ENCODE results near the gene LYPD3.
A peak's percentile ranks its signal among the peaks of the same experiment; 100 is the strongest.
"Not testable (repeated sequence)": the region's sequence is repeated elsewhere in the genome, so short reads cannot be mapped to it uniquely, and the experiment has no call there.

LYPD3 gene

DNA sequence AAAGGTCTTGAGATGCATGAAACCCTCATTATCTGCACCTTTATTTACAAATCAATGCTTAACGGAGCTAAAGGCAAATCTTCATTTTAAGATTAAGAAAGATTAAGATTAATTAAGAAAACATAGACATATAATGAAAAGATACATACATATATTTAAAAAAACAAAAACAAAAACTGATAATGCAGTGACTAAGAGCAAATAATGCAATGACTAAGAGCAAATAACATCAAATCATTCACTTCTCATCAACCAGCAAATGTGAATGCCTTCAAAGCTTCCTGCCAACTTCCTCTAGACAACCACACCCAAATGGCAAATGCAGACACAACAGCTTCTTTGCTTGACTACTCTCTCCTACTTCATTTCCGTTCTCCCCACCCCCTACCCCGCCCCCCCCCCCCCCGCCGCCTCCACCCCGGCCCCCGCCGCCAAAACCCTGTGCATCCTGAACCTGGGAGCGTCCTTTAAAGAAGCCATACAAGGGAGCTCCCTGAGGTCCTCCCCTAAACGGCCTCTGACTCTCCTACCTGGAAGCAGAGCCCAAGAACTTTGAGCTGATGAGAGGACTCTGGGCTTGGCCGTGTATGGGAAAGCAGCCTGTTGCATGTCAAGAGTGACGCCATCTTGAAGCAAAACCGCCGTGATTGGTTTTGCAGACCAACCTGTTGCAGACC lies 26.2 kb downstream of the LYPD3 start:
- H3K36me3 ChIP-seq (ENCODE audit: control insufficient read depth, insufficient read depth, low read length), result no peaks in the 10 kb centered on the region
- no peaks in the 10 kb centered on the region for H3K9me3 ChIP-seq (ENCODE audit: control insufficient read depth, low read length)
- peak overlapping the region; percentile 85 for H3K27ac ChIP-seq (ENCODE audit: insufficient read depth, low read length, poor library complexity, severe bottlenecking)
- peak; percentile 28 to 49 (median 44) for DNase-seq
- no peaks in the 10 kb centered on the region for H3K27me3 ChIP-seq (replicated peaks; ENCODE audit: control insufficient read depth, insufficient read depth, low read length, poor library complexity, severe bottlenecking)
- H3K4me1 ChIP-seq (ENCODE audit: control insufficient read depth, insufficient read depth, low read length, poor library complexity, severe bottlenecking), result peaks cover 28% of the 10 kb centered on the region
- H3K4me3 ChIP-seq (ENCODE audit: insufficient read depth, low read depth, low read length, poor library complexity, severe bottlenecking), result no peak overlapping the region

DNA sequence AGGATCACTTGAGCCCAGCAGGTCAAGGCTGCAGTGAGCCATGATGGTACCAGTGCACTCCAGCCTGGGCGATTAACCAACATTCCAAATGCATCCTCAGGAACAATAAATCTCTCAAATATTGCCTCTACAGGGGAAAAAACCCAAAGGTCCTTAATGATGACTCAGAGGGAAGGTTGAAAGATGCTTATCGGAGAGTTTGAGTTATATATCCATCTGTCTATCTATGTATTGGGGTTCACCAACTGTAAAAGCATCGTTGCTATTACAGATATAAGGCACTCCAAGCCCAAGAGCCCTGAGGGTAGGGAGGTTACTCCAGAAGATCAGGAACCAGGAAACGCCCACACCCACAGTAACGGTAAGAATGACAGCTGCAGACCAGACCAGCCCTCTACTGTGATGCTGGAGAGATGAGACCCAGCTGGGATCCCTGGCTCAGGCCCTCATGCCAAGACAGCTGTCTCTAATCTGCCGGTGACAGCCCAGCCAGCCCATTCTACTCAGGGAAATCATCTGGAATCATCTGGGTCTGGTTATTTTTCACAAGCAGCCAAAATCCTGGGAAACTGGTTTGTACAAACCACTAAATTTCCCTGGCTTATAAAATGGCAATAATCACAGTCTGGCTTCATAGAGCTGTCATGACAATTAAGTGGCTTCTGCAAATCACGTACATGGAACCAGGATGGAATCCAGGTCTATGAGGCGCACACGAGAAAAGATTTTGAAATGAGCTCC lies 26.9 kb downstream of the LYPD3 start:
- DNase-seq, result no peak

DNA sequence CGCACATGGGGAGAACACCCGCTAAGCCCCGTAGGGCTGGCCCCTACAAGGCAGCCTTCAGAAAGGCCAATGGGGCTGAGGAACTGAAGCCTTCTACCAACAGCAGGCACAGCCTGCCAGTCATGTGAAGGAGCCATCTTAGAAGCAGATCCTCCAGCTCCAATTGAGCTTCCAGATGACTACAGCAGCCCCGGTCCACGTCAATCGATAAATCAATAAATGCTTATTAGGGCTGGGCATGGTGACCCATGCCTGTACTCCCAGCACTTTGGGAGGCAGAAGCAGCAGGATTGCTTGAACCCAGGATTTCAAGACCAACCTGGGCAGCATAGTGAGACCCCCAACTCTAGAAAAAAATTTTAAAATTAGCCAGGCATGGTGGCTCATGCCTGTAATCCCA lies 27.7 kb downstream of the LYPD3 start:
- H3K4me3 ChIP-seq (ENCODE audit: insufficient read depth, low read depth, low read length, poor library complexity, severe bottlenecking), result no peak overlapping the region
- no peaks in the 10 kb centered on the region for H3K36me3 ChIP-seq (ENCODE audit: control insufficient read depth, insufficient read depth, low read length)
- H3K9me3 ChIP-seq (ENCODE audit: control insufficient read depth, low read length), result no peaks in the 10 kb centered on the region
- peaks cover 32% of the 10 kb centered on the region for H3K4me1 ChIP-seq (ENCODE audit: control insufficient read depth, insufficient read depth, low read length, poor library complexity, severe bottlenecking)
- H3K27ac ChIP-seq (ENCODE audit: insufficient read depth, low read length, poor library complexity, severe bottlenecking), result peak overlapping the region; percentile 85
- no peak for DNase-seq
- H3K27me3 ChIP-seq (replicated peaks; ENCODE audit: control insufficient read depth, insufficient read depth, low read length, poor library complexity, severe bottlenecking), result no peaks in the 10 kb centered on the region

More for the DNA sequence above, 26.9 kb downstream of the LYPD3 start:
- Histone ChIP-seq H3K27me3 (replicated peaks; ENCODE audit: control insufficient read depth, insufficient read depth, low read length, poor library complexity, severe bottlenecking) (no peaks in the 10 kb centered on the region), H3K4me3 (ENCODE audit: insufficient read depth, low read depth, low read length, poor library complexity, severe bottlenecking) (no peak overlapping the region), H3K4me1 (ENCODE audit: control insufficient read depth, insufficient read depth, low read length, poor library complexity, severe bottlenecking) (peaks cover 28% of the 10 kb centered on the region), H3K9me3 (ENCODE audit: control insufficient read depth, low read length) (no peaks in the 10 kb centered on the region), H3K36me3 (ENCODE audit: control insufficient read depth, insufficient read depth, low read length) (no peaks in the 10 kb centered on the region), H3K27ac (ENCODE audit: insufficient read depth, low read length, poor library complexity, severe bottlenecking) (peak overlapping the region; percentile 85)

DNA sequence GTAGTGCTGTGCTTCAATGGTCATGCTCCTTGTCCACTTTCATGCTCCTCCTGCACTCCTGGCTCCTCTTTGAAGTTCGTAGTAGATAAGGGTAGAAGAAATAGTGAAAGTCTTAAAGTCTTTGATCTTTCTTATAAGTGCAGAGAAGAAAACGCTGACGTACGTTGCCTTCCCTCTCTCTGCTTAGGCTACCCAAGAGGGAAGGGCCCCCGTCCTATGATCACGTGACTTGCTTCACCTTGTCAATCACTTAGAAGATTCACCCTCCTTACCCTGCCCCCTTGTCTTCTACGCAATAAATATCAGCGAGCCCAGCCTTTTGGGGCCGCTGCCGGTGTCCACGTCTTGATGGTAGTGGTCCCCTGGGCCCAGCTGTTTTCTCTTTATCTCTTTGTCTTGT lies 28.1 kb downstream of the LYPD3 start:
- not testable (repeated sequence) for H3K9me3 ChIP-seq (ENCODE audit: control insufficient read depth, low read length); H3K27me3 ChIP-seq (replicated peaks; ENCODE audit: control insufficient read depth, insufficient read depth, low read length, poor library complexity, severe bottlenecking); H3K36me3 ChIP-seq (ENCODE audit: control insufficient read depth, insufficient read depth, low read length); H3K4me3 ChIP-seq (ENCODE audit: insufficient read depth, low read depth, low read length, poor library complexity, severe bottlenecking); DNase-seq
- H3K4me1 ChIP-seq (ENCODE audit: control insufficient read depth, insufficient read depth, low read length, poor library complexity, severe bottlenecking), result peaks cover 33% of the 10 kb centered on the region
- peak overlapping the region; percentile 85 for H3K27ac ChIP-seq (ENCODE audit: insufficient read depth, low read length, poor library complexity, severe bottlenecking)

DNA sequence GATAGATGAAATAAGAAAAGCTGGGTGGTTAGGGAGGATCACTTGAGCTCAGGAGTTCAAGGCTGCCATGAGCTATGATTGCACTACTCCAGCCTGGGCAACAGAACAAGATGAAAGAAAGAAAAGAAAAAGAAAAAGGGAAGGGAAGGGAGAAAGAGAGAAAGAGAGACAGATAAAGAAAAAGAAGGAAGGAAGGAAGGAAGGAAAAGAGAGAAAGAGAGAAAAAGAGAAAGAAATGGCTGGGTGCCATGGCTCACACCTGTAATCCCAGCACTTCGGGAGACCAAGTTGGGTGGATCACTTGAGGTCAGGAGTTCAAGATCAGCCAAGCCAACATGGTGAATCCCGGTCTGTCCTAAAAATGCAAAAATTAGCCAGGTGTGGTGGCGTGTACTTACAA lies 29.6 kb downstream of the LYPD3 start:
- DNase-seq, result no peak
- Histone ChIP-seq H3K27ac (ENCODE audit: insufficient read depth, low read length, poor library complexity, severe bottlenecking) (no peak overlapping the region), H3K4me3 (ENCODE audit: insufficient read depth, low read depth, low read length, poor library complexity, severe bottlenecking) (no peak overlapping the region), H3K4me1 (ENCODE audit: control insufficient read depth, insufficient read depth, low read length, poor library complexity, severe bottlenecking) (peaks cover 33% of the 10 kb centered on the region), H3K27me3 (replicated peaks; ENCODE audit: control insufficient read depth, insufficient read depth, low read length, poor library complexity, severe bottlenecking) (no peaks in the 10 kb centered on the region), H3K9me3 (ENCODE audit: control insufficient read depth, low read length) (no peaks in the 10 kb centered on the region), H3K36me3 (ENCODE audit: control insufficient read depth, insufficient read depth, low read length) (no peaks in the 10 kb centered on the region)

DNA sequence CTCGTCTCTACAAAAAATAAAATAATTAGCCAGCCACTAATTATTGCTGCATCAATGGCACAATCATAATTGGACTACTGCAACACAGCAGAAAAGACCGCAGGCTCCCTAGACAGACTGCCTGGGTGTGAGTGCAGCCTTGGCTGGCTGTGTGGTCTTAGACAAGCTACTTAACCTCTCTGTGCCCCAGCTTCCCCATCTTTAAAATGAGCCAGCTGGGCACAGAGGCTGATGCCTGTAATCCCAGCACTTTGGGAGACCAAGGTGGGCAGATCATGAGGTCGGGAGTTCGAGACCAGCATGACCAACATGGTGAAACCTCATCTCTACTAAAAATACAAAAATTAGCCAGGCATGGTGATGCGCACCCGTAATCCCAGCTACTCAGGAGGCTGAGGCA lies 31.7 kb downstream of the LYPD3 start:
- no peak for DNase-seq
- H3K4me1 ChIP-seq (ENCODE audit: control insufficient read depth, insufficient read depth, low read length, poor library complexity, severe bottlenecking), result peaks cover 23% of the 10 kb centered on the region
- no peaks in the 10 kb centered on the region for H3K36me3 ChIP-seq (ENCODE audit: control insufficient read depth, insufficient read depth, low read length)
- no peaks in the 10 kb centered on the region for H3K27me3 ChIP-seq (replicated peaks; ENCODE audit: control insufficient read depth, insufficient read depth, low read length, poor library complexity, severe bottlenecking)
- no peak overlapping the region for H3K4me3 ChIP-seq (ENCODE audit: insufficient read depth, low read depth, low read length, poor library complexity, severe bottlenecking)
- no peak overlapping the region for H3K27ac ChIP-seq (ENCODE audit: insufficient read depth, low read length, poor library complexity, severe bottlenecking)
- H3K9me3 ChIP-seq (ENCODE audit: control insufficient read depth, low read length), result no peaks in the 10 kb centered on the region

DNA sequence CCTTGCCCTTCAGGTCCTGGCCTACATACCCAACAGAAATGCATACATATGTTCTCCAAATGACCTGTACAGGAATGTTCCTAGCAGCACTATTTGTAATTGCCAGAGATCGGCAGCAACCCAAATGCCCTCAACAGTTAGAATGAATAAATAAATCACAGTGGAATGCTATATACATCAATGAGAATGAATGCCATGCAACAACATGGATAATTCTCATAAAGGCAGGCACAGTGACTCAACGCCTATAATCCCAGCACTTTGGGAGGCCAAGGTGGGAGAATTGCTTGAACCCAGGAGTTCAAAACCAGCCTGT lies 32.1 kb downstream of the LYPD3 start:
- H3K27me3 ChIP-seq (replicated peaks; ENCODE audit: control insufficient read depth, insufficient read depth, low read length, poor library complexity, severe bottlenecking), result no peaks in the 10 kb centered on the region
- H3K27ac ChIP-seq (ENCODE audit: insufficient read depth, low read length, poor library complexity, severe bottlenecking), result no peak overlapping the region
- H3K36me3 ChIP-seq (ENCODE audit: control insufficient read depth, insufficient read depth, low read length), result no peaks in the 10 kb centered on the region
- no peak overlapping the region for H3K4me3 ChIP-seq (ENCODE audit: insufficient read depth, low read depth, low read length, poor library complexity, severe bottlenecking)
- H3K9me3 ChIP-seq (ENCODE audit: control insufficient read depth, low read length), result no peaks in the 10 kb centered on the region
- peaks cover 19% of the 10 kb centered on the region for H3K4me1 ChIP-seq (ENCODE audit: control insufficient read depth, insufficient read depth, low read length, poor library complexity, severe bottlenecking)
- no peak for DNase-seq

DNA sequence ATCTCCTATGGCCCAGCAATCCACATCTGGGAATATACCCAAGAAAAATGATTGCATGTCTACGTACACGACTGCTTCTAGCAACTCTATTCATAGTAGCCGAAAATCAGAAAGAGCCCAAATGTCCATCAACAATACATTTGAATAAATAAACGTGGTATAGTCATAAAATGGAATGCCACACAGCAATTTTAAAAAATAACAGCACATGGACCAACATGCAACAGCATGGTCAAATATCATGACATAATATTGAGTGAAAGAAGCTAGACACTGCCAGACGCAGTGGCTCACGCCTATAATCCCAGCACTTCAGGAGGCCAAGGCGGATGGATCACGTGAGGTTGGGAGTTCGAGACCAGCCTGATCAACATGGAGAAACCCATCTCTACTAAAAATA lies 34.4 kb downstream of the LYPD3 start:
- no peaks in the 10 kb centered on the region for H3K36me3 ChIP-seq (ENCODE audit: control insufficient read depth, insufficient read depth, low read length)
- H3K4me3 ChIP-seq (ENCODE audit: insufficient read depth, low read depth, low read length, poor library complexity, severe bottlenecking), result no peak overlapping the region
- no peak for DNase-seq
- H3K27ac ChIP-seq (ENCODE audit: insufficient read depth, low read length, poor library complexity, severe bottlenecking), result no peak overlapping the region
- H3K4me1 ChIP-seq (ENCODE audit: control insufficient read depth, insufficient read depth, low read length, poor library complexity, severe bottlenecking), result peaks cover 5% of the 10 kb centered on the region
- no peaks in the 10 kb centered on the region for H3K27me3 ChIP-seq (replicated peaks; ENCODE audit: control insufficient read depth, insufficient read depth, low read length, poor library complexity, severe bottlenecking)
- H3K9me3 ChIP-seq (ENCODE audit: control insufficient read depth, low read length), result no peaks in the 10 kb centered on the region

DNA sequence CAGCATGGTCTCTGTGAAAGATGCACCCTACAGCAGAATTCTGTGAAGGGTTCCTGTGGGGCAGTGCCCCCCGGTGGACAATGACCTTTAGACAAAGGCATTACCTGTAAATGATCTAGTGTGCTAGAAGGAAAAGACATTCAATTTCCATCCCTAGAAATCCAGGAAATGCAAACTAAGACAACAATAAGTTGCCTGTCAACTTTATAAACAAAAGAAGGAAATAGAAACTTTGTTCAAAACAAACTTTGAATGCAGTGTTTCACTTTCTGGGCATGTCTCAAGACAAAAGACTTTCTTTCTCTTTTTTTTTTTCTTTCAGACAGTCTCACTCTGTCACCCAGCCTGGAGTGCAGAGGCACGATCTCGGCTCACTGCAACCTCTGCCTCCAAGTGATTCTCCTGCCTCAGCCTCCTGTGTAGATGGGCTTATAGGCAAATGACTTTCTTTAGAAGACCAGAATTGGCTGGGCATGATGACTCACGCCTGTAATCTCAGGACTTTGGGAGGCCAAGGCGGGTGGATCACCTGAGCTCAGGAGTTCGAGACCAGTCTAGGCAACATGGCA lies 35.2 kb downstream of the LYPD3 start:
- peak in 2 of 3 donors; percentile 21 to 39 for DNase-seq
- Histone ChIP-seq H3K9me3 (ENCODE audit: control insufficient read depth, low read length) (no peaks in the 10 kb centered on the region), H3K4me3 (ENCODE audit: insufficient read depth, low read depth, low read length, poor library complexity, severe bottlenecking) (no peak overlapping the region), H3K27ac (ENCODE audit: insufficient read depth, low read length, poor library complexity, severe bottlenecking) (no peak overlapping the region), H3K36me3 (ENCODE audit: control insufficient read depth, insufficient read depth, low read length) (no peaks in the 10 kb centered on the region), H3K4me1 (ENCODE audit: control insufficient read depth, insufficient read depth, low read length, poor library complexity, severe bottlenecking) (peaks cover 5% of the 10 kb centered on the region), H3K27me3 (replicated peaks; ENCODE audit: control insufficient read depth, insufficient read depth, low read length, poor library complexity, severe bottlenecking) (no peaks in the 10 kb centered on the region)

DNA sequence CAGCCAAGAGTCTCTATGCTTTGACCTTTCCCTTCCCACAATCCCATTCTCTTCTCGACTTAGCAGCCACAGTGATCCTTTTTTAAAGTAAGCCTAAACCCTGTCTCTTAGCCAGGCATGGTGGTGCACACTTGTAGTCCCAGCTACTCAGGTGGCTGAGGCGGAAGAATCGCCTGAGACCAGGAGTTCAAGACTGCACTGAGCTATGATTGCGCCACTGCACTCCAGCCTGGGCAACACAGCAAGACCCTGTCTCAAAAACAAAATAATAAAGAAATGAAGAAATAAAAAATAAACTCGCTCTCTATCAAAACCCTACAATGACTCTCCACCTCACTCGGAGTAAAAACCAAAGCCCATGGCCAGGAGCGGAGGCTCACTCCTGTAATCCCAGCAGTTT lies 36.0 kb downstream of the LYPD3 start:
- H3K36me3 ChIP-seq (ENCODE audit: control insufficient read depth, insufficient read depth, low read length), result no peaks in the 10 kb centered on the region
- no peak overlapping the region for H3K27ac ChIP-seq (ENCODE audit: insufficient read depth, low read length, poor library complexity, severe bottlenecking)
- H3K27me3 ChIP-seq (replicated peaks; ENCODE audit: control insufficient read depth, insufficient read depth, low read length, poor library complexity, severe bottlenecking), result no peaks in the 10 kb centered on the region
- DNase-seq, result no peak
- no peaks in the 10 kb centered on the region for H3K9me3 ChIP-seq (ENCODE audit: control insufficient read depth, low read length)
- no peak overlapping the region for H3K4me3 ChIP-seq (ENCODE audit: insufficient read depth, low read depth, low read length, poor library complexity, severe bottlenecking)
- H3K4me1 ChIP-seq (ENCODE audit: control insufficient read depth, insufficient read depth, low read length, poor library complexity, severe bottlenecking), result peaks cover 5% of the 10 kb centered on the region
